GM21447 (cell line): Measurements from ENCODE around the gene GDF7.

Experiments
- ATAC-seq: cut with Tn5 transposase; IDR thresholded peaks from one replicate; pipeline ENCODE4 v1.9.1; 2021; ENCODE audit not compliant: unreplicated experiment

GDF7 gene

GRCh38 chr2:20660506-20661420, 6.2 kb upstream of the GDF7 start:
- ATAC-seq: no peak

- ATAC-seq: no peak
Measured at GRCh38 chr2:20661421-20662307, 5.3 kb upstream of the GDF7 start.

GRCh38 chr2:20662308-20662937, 4.5 kb upstream of the GDF7 start:
- no peak for ATAC-seq

GRCh38 chr2:20663196-20664070, 3.5 kb upstream of the GDF7 start:
- no peak for ATAC-seq

GRCh38 chr2:20664071-20664390, 2.9 kb upstream of the GDF7 start:
- ATAC-seq: no peak

- no peak for ATAC-seq
Measured at GRCh38 chr2:20664431-20665242, 2.3 kb upstream of the GDF7 start.

- ATAC-seq: no peak
Measured at GRCh38 chr2:20665243-20666004, 1.5 kb upstream of the GDF7 start.

GRCh38 chr2:20666005-20666303, 990 bp upstream of the GDF7 start:
- peak; percentile 9 for ATAC-seq

- ATAC-seq: peak; percentile 21
Measured at GRCh38 chr2:20667151-20667530, 197 bp downstream of the GDF7 start.

GRCh38 chr2:20667531-20668401, 822 bp downstream of the GDF7 start:
- ATAC-seq: no peak

GRCh38 chr2:20668451-20668850, 1.5 kb downstream of the GDF7 start:
- no peak for ATAC-seq

GRCh38 chr2:20668871-20669475, 2.0 kb downstream of the GDF7 start:
- ATAC-seq: no peak

GRCh38 chr2:20669562-20670314, 2.8 kb downstream of the GDF7 start:
- no peak for ATAC-seq

- no peak for ATAC-seq
Measured at GRCh38 chr2:20670315-20671035, 3.5 kb downstream of the GDF7 start.

GRCh38 chr2:20671036-20671735, 4.2 kb downstream of the GDF7 start:
- no peak for ATAC-seq

GRCh38 chr2:20671736-20672080, 4.8 kb downstream of the GDF7 start:
- ATAC-seq: no peak
